HCT116 (cell line): ENCODE results near the gene RPS2. TPM values are rescaled to one million over a fixed set of nuclear protein-coding genes. Genes with fewer than 3 reads are reported as not detected.
A peak's percentile ranks its signal among the peaks of the same experiment; 100 is the strongest.

Experiments used
- ATAC-seq: fragments of 200-7000 bp; cut with Tn5 transposase; 2 replicates; pipeline ENCODE4 v1.9.1; 2020; ENCODE audit warnings: mild to moderate bottlenecking, moderate library complexity
- BruUV-seq: library from RNA; stranded (reverse); fragments of 400-500 nt; replicated peaks from 2 replicates; lab custom pipeline; 2021; lab: Mats Ljungman, UMichigan
- CTCF ChIA-PET: fragments of 300-600 bp; sonication (Branson Sonifier 250); formaldehyde crosslinking; loops from one replicate; lab custom pipeline; 2021; ENCODE audit warnings: antibody characterized with exemption; lab: Charles Lee
- POLR2A ChIA-PET: fragments of 300-600, 350-600 bp; sonication (Branson Sonifier 250); formaldehyde crosslinking; loops from one replicate; lab custom pipeline; 2021; ENCODE audit warnings: antibody characterized with exemption; lab: Charles Lee
- RAD21 ChIA-PET, 2 experiments: fragments of 300-600 bp; sonication (Branson Sonifier 250); formaldehyde crosslinking; loops; one replicate each; lab custom pipeline; 2023; ENCODE audit warnings: low total read pairs in 2 of 2; ENCODE audit not compliant: uncharacterized antibody in 2 of 2, unreplicated experiment in 2 of 2, low non-redundant PET in 1 of 2; lab: Charles Lee
- DNase-seq: peaks from one replicate; pipeline ENCODE4 v3.0.0-alpha.2; 2010; ENCODE audit warnings: low read depth, low spot score
- H2AFZ ChIP-seq: fragments of 200-600 bp; shearing (Covaris generic), sonication (generic); 2 replicates; pipeline ENCODE4 v1.6.1; 2017; ENCODE audit warnings: low read depth, mixed run types, mixed read lengths, antibody characterized with exemption, low read length; ENCODE audit not compliant: poor library complexity, severe bottlenecking
- H3K27ac ChIP-seq: 2 replicates; pipeline ENCODE4 v1.5.1; 2012; ENCODE audit warnings: low read depth, low read length
- H3K27me3 ChIP-seq: fragments of 200-600 bp; sonication (generic); 2 replicates; pipeline ENCODE4 v1.6.1; 2016; ENCODE audit warnings: mixed run types, low read length, mixed read lengths; ENCODE audit not compliant: insufficient read depth
- H3K36me3 ChIP-seq, 2 experiments: fragments of 200-500 bp in 1 of 2; fragments of 200-600 bp in 1 of 2; sonication (Bioruptor generic) in 1 of 2; sonication (generic) in 1 of 2; 2 replicates each; pipeline versions ENCODE4 v1.5.1 to v1.6.1; 2014 to 2016; ENCODE audit warnings: low read length in 2 of 2, inconsistent platforms in 1 of 2, mixed read lengths in 1 of 2, mixed run types in 1 of 2; ENCODE audit not compliant: insufficient read depth in 2 of 2, control insufficient read depth in 1 of 2
- H3K4me1 ChIP-seq, 2 experiments: fragments of 200-600 bp in 1 of 2; sonication (generic) in 1 of 2; 2 replicates each; pipeline versions ENCODE4 v1.5.1 to v1.6.1; 2012 to 2017; ENCODE audit warnings: low read length in 2 of 2, inconsistent platforms in 1 of 2, mild to moderate bottlenecking in 1 of 2, mixed read lengths in 1 of 2, mixed run types in 1 of 2, moderate library complexity in 1 of 2; ENCODE audit not compliant: insufficient read depth in 2 of 2, control insufficient read depth in 1 of 2
- H3K4me2 ChIP-seq: fragments of 200-600 bp; sonication (generic); 2 replicates; pipeline ENCODE4 v1.6.1; 2017; ENCODE audit warnings: mixed run types, low read length, mixed read lengths
- H3K4me3 ChIP-seq, 2 experiments: fragments of 200-600 bp in 1 of 2; sonication (generic) in 1 of 2; replicated peaks in 1 of 2; 2 replicates each; pipeline ENCODE4 v1.5.1; 2011 to 2016; ENCODE audit warnings: low read length in 2 of 2, control low read depth in 1 of 2, low read depth in 1 of 2, mild to moderate bottlenecking in 1 of 2, mixed read lengths in 1 of 2, mixed run types in 1 of 2
- H3K79me2 ChIP-seq: fragments of 200-600 bp; sonication (generic); 2 replicates; pipeline ENCODE4 v1.6.1; 2017; ENCODE audit warnings: mild to moderate bottlenecking, mixed run types, low read length, moderate library complexity, mixed read lengths; ENCODE audit not compliant: insufficient read depth
- H3K9ac ChIP-seq: fragments of 200-600 bp; sonication (generic); 2 replicates; pipeline ENCODE4 v1.6.1; 2016; ENCODE audit warnings: low read length, mixed read lengths
- H3K9me2 ChIP-seq: fragments of 200-600 bp; sonication (generic), shearing (Covaris generic); 2 replicates; pipeline ENCODE4 v1.6.1; 2017; ENCODE audit warnings: mixed run types, mild to moderate bottlenecking, moderate library complexity; ENCODE audit not compliant: insufficient read depth
- H3K9me3 ChIP-seq, 2 experiments: fragments of 200-500 bp in 1 of 2; fragments of 200-600 bp in 1 of 2; sonication (Bioruptor generic) in 1 of 2; sonication (generic) in 1 of 2; 2 replicates each; pipeline ENCODE4 v1.6.1; 2014 to 2017; ENCODE audit warnings: low read length in 2 of 2, mixed read lengths in 2 of 2, inconsistent platforms in 1 of 2, low read depth in 1 of 2, mild to moderate bottlenecking in 1 of 2, mixed run types in 1 of 2, moderate library complexity in 1 of 2; ENCODE audit not compliant: control insufficient read depth in 1 of 2, insufficient read depth in 1 of 2
- H4K20me1 ChIP-seq: fragments of 200-600 bp; sonication (generic), shearing (Covaris generic); 2 replicates; pipeline ENCODE4 v1.6.1; 2017; ENCODE audit warnings: mixed run types, mild to moderate bottlenecking, moderate library complexity; ENCODE audit not compliant: insufficient read depth
- POLR2AphosphoS5 ChIP-seq: IDR thresholded peaks from 2 replicates; pipeline ENCODE4 v1.6.1; 2011; ENCODE audit warnings: mild to moderate bottlenecking, low read depth, low read length, moderate library complexity
- ZBTB33 ChIP-seq: IDR thresholded peaks from 2 replicates; pipeline ENCODE4 v1.6.1; 2011; ENCODE audit warnings: mild to moderate bottlenecking, low read length, moderate library complexity; ENCODE audit not compliant: insufficient replicate concordance; ENCODE audit errors: extremely low read depth
- intact Hi-C: fragments of 100-400 bp; cut with micrococcal nuclease; formaldehyde crosslinking; loops from 2 replicates; pipeline ENCODE4 v1.10.0; 2022
- total RNA-seq: library from RNA; stranded (reverse); gene quantifications from one replicate; pipeline ENCODE4 v1.2.1, GENCODE V29; 2021; ENCODE audit not compliant: unreplicated experiment

RPS2 gene
- total RNA-seq, 1 experiment from 2014 or later, result 6,265 TPM

DNA sequence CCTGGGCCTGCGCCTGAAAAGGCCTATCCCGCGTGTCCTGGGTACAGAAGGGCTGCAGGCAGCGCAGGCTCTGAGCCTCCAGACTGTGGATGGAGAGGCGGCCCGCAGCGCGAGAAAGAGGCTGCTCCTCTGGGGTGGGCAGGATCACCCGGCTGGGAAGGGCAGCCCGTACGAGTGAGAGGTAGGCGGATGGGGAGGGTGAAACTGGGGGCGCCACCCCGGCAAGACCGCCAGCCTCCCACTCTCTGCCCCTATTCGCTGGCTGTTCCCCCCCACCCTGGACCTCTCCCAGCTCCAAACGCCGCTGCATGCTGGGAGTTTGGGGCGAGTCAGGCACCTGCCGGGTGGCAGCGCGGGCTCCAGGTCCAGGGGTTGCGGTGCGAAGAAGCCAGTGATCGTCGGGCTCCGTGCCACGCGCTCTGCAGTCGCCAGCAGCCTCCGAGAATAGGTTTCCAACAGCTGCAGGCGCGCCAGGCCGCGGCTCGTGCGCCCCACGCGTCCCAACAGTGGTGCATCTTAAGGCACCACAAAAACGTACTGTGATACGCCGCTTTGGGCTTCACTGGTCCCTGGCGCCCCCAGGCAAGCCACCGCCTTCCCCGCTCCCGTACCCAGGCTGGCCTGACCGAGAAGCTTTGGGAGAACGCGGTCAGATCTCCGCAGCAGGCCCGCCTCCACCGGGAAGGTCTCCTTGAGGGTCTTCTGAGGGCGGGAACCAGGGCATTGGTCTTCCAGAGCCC is 15.6 kb upstream of the RPS2 start:
- no peak for DNase-seq
- intact Hi-C loops, result no loop called here
- POLR2A ChIA-PET, result interaction anchor here (1.5 to 12.5 kb wide), 4 partner anchors 10 to 175 kb away, joined by 5 to 104 read pairs (median 10); partner anchors contain the start of genes NDUFB10, RNF151, RPS2 and TRAF7

More for the DNA sequence above, 15.6 kb upstream of the RPS2 start:
- ChIA-PET RAD21 (no interaction called here), CTCF (interaction anchor here (1.7 kb wide), 1 partner anchor 160 kb away, joined by 8 read pairs; no protein-coding TSS in a partner anchor)
- H3K4me3 ChIP-seq, result peak overlapping the region; percentile 60 to 65
- peaks cover 10% of the 10 kb centered on the region for H3K79me2 ChIP-seq
- peak overlapping the region; percentile 84 for H3K9ac ChIP-seq
- ATAC-seq, result peak; percentile 5
- H3K36me3 ChIP-seq, result peaks cover 0 to 27% of the 10 kb centered on the region in 2 experiments; a peak in 2 of 4 replicates
- H2AFZ ChIP-seq, result no peak overlapping the region
- H3K27me3 ChIP-seq, result no peaks in the 10 kb centered on the region
- H4K20me1 ChIP-seq, result no peaks in the 10 kb centered on the region
- H3K4me2 ChIP-seq, result peak overlapping the region; percentile 97
- TF ChIP-seq POLR2AphosphoS5 (peak; percentile 18; the same call in 1 of the 2 replicates), ZBTB33 (no peak)
- no peaks in the 10 kb centered on the region for H3K9me3 ChIP-seq
- peak overlapping the region; percentile 88 for H3K27ac ChIP-seq
- no TSS peak for BruUV-seq
- no peaks in the 10 kb centered on the region for H3K9me2 ChIP-seq
- peaks cover 43 to 69% of the 10 kb centered on the region in 2 experiments for H3K4me1 ChIP-seq
